ENCODE results near the gene OSBPL8.
"Not testable (repeated sequence)": the region's sequence is repeated elsewhere in the genome, so short reads cannot be mapped to it uniquely, and the experiment has no call there.

The OSBPL8 gene

DNA sequence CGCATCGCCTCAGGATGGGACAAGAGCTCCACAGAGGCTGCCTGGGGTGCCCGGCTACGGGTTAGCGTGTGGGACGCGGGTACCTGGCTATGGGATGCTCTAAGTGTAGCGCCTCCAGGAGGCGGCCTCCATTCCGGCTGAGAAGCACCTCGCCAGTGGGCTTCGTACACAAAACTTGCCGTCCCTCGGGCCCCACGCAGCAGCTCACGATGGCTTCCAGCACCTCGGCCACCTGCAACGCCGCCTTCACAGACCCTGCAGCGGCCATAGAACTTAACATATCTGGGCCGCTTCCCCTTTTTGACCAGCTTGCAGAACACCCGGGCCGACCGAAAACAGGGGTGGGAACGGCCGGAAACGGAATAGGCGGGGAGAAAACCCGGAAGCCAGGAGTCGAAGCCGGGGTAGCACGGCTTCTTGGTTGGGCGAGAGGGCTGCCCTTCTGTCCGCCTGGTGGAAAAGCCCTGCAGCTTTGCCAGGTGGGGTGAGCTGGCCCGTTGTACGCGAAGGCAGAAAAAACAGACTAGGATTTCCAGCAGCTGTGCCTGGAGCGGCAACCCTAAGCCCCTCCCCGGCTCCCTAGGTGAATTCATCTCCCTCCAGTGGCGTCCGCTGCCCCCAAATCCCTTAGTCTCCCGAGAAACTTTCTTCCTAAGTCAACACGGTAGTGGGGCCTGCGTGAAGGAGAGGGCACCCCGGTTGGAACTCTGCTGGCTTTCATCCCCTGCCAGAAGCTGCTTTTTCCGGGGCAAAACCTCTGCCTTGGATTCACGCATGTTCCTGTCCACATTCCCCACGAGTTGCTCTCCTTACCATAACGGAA is 211.3 kb downstream of the OSBPL8 start, which contains the start of gene BBS10:
Gene BBS10 (minus strand): TSS at position 337 of the 823 bp plus-strand sequence. CDS start 57 bp downstream, at position 280.
- peak; percentile 61 for DNase-seq (ENCODE audit: low read depth)

DNA sequence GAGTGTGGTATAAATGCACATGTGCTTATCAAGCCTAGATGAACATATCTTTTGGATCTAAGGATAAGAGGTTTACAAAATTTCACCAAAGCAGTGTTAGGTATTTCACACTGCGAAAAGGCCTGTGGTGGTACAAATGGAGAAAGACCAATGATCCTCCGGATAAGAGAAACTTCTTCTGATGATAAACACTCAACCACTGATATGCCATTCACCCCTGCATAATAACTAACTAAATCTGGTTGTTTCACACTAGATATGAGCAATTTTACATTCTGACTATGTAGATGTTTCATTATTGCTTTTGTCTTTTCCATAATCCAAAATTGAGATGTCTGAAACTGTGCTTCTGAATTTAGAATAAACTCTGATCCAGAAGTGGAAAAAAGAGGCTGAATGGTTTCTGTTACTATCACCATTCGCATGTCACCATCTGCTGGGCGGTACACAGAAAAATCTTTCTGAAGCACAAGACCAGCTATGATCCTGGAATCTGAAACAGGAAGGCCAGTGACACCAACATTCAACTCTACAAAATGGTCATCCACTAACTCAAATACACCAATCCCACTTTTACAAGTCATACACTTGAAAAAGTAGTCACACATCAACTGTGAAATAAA is 212.7 kb downstream of the OSBPL8 start:
- peak; percentile 36 for DNase-seq (ENCODE audit: low read depth)

- no peak for DNase-seq (ENCODE audit: low read depth)
These were observed 213.3 kb downstream of the OSBPL8 start for GRCh38 chr12:76346236-76346635.

DNA sequence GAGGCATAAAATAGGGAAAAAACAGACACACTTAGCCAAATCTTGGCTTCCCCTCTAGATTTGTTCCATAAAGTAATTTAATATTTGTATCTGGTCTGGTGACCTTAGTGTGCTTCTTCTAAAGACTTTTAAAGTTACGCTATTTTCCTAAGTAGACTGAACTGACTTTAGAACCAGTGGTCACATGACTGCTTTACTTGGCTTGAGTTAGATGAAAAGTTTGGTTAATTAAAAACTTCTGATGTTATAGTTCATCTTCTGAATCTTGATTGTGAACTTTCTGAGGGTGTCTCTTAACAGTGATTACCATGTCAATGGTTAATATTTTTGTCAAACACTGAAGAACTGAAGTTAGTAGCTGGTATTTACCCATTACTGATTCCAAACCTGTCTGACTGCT is 214.0 kb downstream of the OSBPL8 start:
- DNase-seq (ENCODE audit: low read depth), result no peak

GRCh38 chr12:76341436-76342030 is 218.0 kb downstream of the OSBPL8 start:
- DNase-seq (ENCODE audit: low read depth), result no peak

DNA sequence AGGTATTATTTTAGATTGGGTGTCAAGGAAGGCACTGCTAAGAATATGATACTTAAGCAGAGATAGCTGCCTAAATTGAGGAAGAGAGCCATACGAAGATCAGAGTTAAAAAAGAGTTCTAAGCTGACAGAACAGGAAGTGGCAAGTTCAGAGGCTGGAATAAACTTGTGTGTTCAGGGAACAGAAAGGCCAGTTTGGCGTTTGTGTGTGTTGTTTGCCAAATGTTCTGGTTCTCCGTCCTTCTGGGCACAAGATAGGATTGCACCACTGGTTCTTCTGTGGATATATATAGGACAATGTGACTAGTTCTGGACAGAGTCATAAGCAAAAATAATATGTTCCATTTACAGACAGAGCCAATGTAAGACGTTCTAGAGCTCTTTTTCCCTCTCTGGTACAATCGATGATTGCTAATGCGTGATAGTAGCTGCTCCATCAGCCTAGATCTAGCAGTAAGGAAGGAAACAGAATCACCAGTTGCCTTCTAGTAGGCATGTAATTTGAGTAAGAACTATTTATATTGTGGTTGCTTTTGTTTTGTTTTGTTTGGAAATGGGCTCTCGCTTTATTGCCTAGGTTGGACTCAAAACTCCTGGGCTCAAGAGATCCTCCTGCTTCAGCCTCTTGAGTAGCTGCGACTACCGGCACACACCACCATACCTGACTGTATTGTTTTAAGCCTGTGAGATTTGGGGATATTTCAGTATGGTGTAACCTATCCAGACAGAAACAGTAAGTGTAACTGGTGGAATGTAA is 218.7 kb downstream of the OSBPL8 start:
- no peak for DNase-seq (ENCODE audit: low read depth)

GRCh38 chr12:76337583-76337982 is 222.0 kb downstream of the OSBPL8 start:
- DNase-seq (ENCODE audit: low read depth), result no peak

DNA sequence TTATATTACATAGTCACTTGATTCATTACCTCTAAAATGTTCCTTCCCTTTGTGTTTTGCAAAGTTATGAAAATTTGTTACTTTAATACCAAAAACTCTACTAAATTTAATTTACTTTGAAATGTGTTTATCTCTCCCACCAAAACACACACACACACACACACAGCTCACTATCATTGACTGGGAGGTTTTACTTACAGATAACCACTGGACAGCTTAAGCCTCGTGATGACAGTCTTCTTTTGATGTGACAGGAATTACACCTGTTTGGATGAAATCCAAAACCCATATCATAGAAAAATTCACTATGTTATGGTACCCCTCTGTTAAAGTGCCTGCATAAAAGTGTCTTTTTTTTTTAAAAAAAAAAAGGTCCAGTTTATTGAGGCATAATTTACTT is 227.0 kb downstream of the OSBPL8 start:
- DNase-seq (ENCODE audit: low read depth), result no peak

DNA sequence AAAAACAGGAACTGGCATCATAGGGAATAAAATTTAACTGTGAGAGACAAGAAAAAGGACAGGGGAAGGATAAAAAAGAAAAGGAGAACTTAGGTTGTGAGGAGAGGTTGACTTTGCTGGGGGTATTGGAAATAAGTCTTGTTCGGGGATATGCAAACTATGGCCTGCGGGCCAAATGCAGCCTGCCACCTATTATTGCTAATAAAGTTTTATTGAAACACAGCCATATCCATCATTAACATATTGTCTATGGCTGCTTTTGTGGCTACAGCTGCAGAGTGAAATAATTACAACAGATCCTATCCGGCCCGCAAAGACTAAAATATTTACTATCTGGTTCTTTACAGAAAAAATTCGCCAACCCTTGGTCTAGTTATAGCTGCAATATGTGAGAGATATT is 230.0 kb downstream of the OSBPL8 start:
- no peak for DNase-seq (ENCODE audit: low read depth)

- peak; percentile 83 for DNase-seq (ENCODE audit: low read depth)
These were observed 230.4 kb downstream of the OSBPL8 start for GRCh38 chr12:76329159-76329558.

DNA sequence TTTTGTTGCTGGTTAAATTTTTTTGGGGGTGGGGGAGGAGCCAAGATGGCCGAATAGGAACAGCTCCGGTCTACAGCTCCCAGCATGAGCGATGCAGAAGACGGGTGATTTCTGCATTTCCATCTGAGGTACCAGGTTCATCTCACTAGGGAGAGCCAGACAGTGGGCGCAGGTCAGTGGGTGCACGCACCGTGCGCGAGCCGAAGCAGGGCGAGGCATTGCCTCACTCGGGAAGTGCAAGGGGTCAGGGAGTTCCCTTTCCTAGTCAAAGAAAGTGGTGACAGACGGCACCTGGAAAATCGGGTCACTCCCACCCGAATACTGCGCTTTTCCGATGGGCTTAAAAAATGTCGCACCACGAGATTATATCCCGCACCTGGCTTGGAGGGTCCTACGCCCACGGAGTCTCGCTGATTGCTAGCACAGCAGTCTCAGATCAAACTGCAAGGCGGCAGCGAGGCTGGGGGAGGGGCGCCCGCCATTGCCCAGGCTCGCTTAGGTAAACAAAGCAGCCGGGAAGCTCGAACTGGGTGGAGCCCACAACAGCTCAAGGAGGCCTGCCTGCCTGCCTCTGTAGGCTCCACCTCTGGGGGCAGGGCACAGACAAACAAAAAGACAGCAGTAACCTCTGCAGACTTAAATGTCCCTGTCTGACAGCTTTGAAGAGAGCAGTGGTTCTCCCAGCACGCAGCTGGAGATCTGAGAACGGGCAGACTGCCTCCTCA is 239.8 kb downstream of the OSBPL8 start:
- not testable (repeated sequence) for DNase-seq (ENCODE audit: low read depth)

GRCh38 chr12:76318773-76319594 is 240.6 kb downstream of the OSBPL8 start:
- no peak for DNase-seq (ENCODE audit: low read depth)

GRCh38 chr12:76317976-76318375 is 241.6 kb downstream of the OSBPL8 start:
- no peak for DNase-seq (ENCODE audit: low read depth)

- no peak for DNase-seq (ENCODE audit: low read depth)
These were observed 243.1 kb downstream of the OSBPL8 start for GRCh38 chr12:76316468-76316867.

- no peak for DNase-seq (ENCODE audit: low read depth)
These were observed 246.3 kb downstream of the OSBPL8 start for GRCh38 chr12:76313299-76313698.

DNA sequence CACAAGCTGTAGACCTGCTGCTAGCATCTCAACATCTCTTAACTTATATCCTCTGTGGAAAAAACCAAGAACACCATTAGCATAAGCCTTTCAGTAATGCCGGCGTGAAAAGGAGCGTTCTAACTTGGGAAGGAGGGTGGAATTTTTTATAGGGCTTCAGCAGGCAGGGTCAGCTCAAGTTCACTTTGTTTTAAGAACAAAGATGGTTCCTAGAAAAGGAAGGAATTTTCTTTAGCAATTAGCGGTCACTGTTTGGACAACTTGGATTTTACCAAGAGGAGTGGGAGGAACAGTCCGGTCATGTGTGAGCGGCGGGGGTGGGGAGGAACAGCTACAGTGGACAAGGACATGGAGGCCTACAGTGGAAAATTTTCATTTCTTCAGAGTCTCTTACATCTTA is 247.3 kb downstream of the OSBPL8 start:
- no peak for DNase-seq (ENCODE audit: low read depth)

GRCh38 chr12:76311796-76312195 is 247.8 kb downstream of the OSBPL8 start:
- DNase-seq (ENCODE audit: low read depth), result peak; percentile 26

DNA sequence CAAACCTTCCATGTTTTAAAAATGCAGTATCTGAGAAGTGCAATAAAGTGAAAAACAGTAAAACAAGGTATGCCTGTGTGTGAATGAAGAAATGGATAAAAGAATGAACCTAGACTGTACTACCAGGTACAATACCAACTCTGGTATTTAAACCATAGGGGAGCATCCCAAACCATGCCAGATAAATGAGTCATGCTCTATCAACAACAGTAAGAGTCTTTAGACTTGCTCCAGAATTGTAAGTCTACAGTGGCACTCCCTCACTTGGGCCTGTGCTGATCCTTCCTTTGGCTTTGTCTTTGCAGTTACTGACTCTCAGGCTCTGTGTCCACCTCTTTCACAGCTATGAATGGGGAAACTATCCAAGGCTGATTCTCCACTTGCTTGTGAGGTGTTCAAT is 249.5 kb downstream of the OSBPL8 start:
- no peak for DNase-seq (ENCODE audit: low read depth)

DNA sequence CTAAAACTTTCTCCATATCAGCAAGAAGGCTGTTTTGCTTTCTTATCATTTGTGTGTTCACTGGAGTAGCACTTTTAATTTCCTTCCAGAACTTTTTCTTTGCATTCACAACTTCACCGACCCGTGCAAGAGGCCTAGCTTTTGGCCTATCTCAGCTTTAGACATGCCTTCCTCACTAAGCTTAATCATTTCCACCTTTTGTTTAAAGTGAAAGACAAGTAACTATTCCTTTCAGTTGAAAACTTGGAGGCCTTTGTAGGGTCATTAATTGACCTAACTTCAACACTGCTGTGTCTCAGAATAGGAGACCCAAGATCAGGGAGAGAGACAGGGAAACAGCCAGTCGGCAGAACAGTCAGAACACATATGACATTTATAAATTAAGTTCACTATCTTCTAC is 250.7 kb downstream of the OSBPL8 start:
- DNase-seq (ENCODE audit: low read depth), result no peak

DNA sequence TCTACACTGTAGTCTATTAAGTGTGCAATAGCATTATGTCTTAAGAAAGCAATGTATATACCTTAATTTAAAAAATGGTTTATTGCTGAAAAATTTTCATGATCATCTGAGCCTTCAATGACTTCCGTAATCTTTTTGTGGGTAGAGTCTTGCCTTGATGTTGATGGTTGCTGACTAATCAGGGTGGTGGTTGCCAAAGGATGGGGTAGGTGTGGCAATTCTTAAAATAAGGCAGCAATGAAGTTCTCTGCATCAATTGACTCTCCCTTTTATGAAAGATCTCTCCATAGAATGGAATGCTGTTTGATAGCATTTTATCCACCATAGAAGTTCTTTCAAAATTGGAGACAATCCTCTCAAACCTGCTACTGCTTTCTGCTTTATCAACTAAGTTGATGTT is 252.5 kb downstream of the OSBPL8 start:
- no peak for DNase-seq (ENCODE audit: low read depth)

GRCh38 chr12:76303989-76304460 is 255.5 kb downstream of the OSBPL8 start:
- no peak for DNase-seq (ENCODE audit: low read depth)

Data from GM04503 (cell line).